NK-92 (cell line): ENCODE data around the gene GFPT2.

ENCODE experiments used
- DNase-seq: peaks from one replicate; lab custom pipeline; 2025; ENCODE audit not compliant: unreplicated experiment; lab: John Stamatoyannopoulos, UW

Gene GFPT2

DNA sequence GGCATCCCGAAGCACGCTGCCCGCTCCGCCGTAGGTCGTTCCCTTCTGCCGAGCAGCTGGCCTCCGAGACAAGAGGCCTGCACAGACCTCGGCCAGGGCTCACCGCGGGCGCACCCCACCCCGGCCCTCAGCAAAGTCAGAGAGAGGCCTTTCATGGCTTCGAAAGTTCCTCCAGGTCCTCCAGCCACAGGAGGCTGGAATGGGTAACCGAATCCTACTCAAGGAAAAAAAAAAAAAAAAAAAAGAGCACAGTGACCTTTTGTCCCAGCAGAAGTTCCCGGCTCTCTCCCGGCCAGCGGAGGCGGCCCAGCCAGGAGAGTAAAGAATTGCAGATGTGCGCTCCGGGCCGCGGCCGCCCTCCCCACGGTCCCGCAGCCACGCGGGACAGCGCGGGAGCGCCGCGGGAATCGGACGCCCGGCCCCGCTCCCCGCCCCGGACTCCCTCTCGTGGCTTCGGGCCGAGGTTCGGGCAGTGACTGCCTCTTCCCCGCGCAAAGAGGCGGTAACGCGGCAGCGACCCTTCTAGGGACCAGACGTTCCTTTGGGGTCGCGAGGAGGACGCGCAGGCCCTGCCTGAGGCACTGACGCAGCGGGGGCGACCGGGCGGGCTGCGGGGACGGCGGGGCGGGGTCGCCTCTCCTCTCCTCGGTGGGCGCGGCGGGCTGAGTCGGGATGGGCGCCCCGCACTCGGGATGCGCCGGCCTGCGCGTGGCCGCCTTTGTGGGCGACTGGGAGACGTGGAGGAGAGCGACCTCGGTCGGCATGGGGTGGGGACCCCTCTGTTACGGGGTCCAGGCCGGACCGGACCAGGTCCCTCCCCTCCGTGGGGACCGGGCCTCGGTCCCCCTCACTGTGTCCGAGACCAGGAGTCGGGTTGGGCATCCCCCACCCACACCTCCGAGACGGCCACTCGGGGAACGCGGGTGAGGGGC is 754 bp downstream of the GFPT2 start:
- DNase-seq = no peak

DNA sequence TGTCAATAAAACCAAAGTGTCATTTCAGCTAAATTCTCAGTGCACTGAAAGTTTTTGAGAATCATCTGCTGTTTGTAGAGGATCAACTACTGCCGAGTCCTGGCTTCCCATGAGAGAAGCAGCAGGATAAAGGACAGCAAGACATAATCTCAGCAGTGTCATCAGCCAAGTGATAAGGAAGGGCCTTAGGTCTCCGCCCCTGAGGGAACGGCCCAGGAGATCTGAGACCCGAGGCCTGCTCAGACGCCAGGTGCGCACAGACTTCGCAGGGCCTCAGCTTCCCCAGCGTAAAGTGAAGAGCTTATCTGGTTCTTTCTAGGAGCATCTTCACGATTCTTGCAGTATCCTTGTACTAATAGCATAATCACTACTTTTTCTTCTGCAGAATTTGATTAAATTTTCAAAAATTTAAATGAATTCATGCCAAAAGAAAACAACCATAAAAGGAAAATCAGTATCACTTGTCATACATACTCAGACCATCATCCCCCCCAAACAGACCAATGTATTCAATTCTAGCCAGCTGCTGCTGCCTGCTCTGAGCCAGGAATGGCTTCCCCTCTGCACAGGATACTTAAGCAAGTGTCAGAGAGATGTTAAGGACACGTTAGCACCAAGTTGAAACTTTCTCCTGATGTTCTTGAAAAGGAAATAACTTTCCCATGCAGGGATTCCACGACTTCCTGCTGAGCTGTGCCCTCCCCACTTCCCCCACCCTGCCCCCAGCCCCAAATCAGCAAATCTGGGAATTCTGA is 2.2 kb downstream of the GFPT2 start:
- DNase-seq = no peak

DNA sequence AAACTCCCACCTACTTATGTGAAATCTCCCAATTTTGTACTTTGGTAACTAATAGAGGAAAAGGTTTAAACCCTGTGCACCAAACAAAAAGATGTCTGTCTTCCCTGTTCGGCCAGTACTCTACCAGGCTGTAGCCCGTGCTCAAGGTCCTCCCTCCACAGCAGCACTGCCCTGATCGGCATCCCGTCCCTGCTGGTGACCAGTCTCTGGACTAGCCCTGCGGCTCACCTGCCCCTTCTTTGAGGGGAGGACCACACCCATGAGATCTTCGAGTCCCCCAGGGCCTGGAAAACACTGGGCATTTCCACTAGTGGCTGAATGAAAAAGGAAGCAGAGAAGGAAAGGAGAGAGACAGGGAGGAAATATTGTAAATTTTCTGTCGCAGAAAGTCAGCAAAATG is 2.8 kb downstream of the GFPT2 start:
- no peak for DNase-seq

DNA sequence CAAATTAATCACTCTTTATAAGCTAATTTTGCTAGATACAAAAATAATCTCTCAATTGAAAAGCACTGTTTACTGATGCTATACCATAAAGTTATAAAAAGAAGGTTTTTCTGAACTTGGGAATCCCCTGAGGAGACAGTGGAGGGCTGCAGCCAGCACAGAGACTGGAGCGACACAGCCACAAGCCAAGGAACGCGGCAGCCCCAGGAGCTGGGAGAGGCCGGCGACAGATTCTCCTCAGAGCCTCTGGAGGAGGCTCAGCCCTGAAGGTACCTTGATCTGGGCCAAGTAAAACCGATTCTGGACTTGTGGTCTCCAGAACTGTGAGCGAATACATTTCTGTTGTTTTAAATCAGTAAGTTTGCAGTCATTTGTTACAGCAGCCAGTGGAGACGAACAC is 3.7 kb downstream of the GFPT2 start:
- no peak for DNase-seq

DNA sequence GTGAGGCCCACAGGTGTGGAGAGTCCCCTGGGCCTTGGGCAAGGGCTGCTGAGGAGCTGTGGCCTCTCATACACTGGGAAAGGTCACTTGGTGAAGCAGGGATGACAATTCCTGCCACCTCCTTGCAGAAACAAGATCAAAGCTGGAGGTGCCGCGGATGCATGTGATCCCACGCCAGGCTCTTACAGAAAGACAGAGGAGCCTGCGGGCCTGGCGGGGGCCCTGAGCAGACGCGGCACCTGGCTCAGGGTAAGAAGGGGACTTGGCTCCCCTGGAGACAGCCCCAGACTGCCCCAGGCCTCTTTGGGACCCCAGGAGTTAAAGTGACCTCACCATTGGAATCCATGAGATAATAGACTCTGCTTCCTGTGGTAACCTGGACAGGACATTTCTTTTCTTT is 4.8 kb downstream of the GFPT2 start:
- DNase-seq = no peak

DNA sequence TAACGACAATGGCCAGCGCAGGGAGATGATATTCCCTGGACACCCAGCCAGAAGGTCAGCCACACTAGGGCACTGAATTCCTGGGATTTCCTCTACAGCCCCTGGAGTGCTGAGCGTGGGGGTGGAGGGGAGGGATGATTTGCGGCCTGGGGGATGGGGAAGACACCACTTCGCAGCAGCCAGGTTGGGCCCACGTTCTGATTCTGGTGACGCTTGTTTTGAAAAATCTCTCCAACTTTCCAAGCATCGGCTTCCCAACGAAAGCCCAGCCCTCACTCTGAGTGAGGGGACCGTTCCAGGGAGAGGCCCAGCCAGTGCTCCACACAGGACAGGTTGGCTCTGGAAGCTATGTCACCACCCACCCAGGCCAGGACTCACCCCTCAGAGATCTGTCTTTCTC is 5.4 kb downstream of the GFPT2 start:
- no peak for DNase-seq

DNA sequence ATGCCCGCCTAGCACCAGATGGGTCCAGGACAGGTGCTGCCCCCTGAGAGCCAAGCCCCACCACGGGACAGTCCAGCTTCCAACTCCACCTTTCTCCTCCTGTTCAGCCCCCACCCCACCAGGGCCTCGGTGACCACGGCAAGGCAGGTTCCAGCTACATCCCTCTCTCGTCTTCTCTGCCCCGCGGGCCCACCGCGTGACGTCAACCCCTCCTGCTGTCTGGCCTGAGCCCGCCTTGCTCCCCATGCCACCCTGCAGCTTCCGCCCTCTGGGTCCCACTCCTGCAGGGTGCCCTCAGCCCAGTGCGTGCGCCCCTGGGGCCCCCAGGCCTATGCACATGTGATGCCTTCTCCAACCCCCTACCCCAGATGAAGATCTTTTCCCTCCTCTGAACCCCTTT is 6.8 kb downstream of the GFPT2 start:
- no peak for DNase-seq

DNA sequence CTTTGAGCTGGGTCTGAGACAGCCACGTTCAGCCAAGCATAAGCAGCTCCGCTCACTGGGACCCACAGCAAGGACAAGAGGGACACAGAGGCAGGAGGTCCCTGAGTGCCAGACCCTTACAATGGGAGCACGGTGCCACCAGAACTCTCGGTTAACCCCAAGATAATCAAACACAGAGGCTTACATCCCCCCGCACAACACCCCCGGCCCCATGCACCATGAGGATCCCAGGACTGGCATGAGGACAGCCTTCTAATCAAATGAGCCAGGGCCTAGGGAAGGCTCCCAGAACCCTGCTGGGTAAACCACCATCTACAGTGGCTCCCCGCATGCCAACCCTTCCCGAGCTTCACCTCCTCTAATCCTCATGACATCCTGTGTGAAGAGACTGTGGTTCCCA is 7.4 kb downstream of the GFPT2 start:
- DNase-seq = no peak

DNA sequence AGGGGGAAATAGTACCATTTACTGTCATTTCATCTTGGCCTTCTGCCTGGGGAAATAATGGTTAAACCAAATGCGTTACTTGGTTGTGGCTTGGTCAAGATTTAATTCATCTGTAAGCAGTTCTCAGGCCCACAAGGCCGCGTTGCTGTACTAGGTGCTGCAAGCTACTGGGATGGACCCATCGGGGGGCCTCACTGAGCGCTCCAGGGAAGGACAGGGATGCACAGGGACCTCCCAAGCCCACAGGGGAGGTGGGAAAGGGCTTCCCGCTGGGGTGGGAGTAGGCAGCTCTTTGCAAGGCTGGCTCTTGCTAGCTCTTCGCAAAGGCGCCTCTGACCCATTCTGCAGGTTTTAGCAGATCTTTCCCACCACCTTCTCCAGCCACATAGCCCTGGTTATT is 8.0 kb downstream of the GFPT2 start:
- no peak for DNase-seq

DNA sequence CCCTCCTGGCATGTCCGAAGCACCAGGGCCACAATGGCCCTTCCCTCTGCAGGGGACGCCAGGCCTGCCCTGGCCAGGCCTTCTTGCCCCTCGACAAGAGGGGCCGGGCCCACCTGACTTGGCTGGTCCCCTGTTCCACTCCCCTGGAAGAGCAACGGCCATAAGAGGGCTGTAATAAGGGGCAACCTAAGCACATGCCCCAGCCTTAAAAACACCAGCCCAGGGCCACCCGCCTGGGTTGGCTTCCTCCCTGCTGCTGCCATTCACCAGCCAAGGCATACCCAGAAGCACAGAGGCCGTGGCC is 8.5 kb downstream of the GFPT2 start:
- no peak for DNase-seq

DNA sequence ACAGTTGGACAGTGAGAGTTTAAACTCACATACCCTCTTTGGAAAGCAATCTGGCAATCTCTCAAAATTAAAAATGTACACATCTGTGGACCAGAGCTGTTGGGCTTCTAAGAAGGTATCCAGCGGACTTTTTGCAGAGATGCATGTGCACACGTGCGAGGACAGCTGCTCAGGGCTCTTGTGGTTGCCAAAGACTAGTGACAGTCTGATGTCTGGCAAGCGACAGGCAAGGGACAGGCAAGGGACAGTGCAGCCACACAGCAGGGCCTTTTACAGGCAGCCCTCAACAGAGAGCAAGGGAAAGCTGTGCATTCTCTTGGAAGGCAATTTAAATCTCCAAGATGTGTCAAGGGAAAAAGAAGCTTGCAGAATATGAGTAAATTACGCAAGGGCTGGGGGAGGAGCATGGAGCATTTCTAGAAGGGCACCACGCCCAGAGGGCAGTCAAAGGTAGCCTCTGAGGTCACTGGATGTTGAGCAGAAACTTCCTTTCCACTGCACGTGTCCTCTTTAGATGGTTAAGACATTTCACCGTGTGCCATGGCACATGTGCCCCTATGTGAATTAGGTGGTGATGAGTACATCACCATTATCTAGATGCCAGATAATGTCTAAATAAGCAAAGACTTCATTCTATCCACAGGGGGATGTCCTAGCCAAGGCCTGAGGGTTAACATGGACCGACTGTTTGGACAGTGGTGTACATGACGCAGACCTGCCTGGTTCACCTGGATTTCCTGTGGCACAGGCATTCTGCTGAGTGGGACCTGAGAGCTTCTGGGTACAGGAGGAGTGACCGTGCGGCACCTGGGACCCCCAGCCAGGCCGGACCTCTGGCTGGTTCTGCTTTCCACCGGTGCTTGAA is 9.1 kb downstream of the GFPT2 start:
- no peak for DNase-seq

DNA sequence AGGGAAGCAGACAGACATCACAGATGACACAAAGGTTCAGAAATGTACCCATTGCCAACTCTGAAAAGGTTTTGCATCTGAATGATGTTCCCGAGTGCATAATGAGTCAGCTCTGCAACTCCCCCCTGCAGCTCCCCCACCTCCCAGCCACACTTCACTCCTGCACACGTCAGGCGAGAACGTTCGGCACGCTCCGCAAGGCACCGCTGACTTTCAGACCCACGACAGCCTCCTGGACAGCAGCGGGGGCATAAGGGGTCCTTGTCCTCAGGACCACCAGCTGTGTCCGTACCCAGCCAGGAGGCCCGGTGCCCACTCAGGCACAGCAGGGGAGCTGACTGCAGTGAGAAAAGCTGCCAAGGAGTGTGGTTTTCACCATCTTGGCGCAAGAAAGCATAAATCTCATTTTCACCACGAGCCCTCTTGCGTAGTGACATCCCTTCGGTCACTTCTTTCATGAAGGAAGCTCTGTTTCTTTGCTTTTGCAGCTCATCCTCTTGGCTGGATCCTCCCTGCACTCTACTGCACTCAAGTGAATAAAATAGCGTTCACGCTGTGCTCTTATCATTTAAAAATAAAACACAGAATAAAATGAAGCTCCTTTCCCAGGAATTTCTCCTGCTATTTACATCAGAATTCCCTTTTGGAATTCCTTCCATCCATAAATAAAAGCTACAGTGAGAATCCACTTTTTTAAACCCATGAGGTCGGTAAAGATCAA is 9.9 kb downstream of the GFPT2 start:
- no peak for DNase-seq

DNA sequence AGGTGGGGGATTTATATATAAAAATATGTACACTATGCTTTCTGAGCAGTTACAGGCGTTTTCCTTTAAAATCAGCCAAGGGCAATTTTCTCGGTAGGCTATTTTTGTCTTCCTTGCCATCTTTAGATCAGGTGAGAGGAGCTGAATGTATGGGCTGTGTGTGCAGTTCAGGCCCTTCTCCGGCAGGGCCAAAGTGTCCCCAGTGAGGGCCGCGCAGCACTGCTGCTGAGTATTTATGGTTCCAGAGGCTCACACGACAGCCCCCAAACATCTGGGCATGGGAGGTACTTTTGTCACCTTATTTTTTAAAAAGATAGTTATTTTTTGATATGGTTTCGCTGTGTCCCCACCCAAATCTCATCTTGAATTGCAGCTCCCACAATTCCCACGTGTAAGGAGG is 11.5 kb downstream of the GFPT2 start:
- DNase-seq = no peak

DNA sequence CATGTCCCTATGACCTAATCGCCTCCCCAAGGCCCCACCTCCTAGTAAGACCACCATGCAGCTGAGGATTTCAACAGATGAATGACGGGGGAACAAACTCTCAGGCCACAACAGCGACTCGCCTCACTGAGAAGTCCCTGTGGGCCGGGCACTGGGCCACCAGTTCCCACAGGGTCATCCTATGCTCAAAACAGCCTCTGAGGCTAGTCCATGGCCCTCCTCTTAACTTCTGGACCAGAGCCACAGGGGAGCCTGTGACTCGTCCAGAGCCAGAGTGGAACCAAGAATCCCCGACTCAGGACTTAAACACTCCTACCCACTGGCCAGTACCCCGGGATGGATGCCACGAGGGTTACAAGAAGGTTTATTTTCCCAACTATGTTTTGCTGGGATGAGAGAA is 12.3 kb downstream of the GFPT2 start:
- no peak for DNase-seq

DNA sequence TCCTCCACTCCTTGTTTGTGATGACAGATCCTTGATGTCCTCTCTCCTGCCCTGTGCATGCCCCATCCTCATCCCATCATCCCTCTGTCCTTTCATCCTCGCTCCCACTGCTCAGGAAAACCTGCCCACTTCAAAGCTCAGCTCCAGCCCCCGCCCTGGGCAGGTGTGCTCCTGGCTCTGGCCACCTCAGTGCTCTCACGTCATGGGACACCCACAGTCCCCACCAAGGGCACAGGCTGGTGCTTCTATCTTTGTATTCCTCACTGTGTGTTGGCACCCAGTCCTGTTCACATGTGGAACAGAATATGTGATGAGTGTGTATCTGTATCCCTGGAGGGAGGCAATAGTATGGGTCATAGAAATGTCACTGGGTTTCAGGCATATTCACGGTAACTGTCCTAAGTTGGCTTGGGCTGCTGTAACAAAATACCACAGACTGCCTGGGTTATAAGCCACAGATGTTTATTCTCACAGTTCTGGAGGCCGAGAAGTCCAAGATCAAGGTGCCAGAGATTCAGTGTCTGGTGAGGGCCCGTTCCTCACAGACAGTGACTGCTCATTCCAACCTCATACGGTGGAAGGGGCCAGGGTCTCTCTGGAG is 13.5 kb downstream of the GFPT2 start:
- DNase-seq = no peak

DNA sequence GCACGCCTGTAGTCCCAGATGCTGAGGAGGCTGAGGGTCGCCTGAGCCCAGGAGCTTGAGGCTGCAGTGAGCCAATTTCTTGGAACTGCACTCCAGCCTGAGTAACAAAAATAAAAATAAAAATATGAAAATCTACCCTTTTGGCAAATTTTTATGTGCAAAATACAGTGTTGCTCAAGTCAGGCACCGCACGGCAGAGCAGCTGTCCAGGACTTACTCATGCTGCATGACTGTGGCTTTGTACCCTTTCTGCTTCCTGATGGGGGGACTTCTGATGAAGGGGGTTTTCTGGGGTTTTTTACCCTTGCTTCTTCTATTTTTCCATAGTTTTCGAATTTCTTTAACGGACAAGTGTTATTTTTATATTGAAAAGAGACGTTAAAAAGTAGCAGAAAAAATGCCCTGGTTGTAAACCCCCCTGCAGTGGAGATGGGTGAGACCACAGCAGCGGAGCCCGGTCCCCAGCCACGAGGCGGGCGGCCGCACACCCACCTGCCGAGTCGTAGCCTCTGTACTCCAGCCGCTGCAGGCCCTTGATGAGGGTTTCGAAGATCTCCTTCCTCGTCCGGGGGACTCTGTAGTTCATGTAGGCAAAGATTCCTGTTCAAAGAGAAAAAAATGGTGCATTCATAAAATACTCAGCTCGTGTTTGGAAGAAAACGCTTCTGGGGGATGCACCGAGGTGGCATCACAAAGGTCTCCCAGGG is 15.0 kb downstream of the GFPT2 start:
- DNase-seq = no peak

DNA sequence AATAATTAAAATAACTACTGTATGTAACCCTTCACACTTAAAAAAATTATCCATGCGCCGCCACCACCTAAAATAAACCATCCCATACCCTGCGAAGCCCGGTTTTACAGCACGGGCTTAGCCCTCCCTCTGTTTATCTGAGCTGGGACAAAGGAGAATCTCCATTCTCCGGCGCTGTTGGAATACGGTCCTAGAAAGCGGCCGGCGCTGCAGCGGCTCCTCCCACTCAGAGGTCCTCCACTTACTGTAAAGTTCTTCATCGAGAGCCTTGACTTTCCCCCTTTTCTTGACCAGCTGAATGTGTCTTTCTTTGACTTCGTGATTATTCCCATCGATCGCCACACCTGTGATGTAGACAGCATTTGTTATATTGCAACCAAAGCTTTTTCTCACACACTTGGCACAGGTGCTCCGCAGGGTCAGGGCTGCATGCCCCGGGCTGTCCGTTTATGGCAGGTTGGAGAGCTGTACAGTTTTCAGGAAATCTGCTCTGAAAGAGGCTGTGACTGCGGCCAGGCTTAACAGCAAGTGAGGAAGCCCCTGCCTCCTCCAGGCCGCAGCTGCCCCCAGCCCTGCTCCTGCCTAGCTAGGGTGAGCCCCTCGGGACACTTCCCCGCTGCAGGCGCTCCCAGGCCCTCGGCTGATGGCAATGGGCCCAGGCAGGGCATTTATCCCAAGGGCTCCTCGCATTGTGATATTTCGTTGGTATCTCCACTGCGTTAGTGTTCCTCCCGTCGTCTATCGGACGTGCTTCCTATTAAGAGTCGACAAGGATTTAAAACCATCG is 16.7 kb downstream of the GFPT2 start:
- DNase-seq = no peak

DNA sequence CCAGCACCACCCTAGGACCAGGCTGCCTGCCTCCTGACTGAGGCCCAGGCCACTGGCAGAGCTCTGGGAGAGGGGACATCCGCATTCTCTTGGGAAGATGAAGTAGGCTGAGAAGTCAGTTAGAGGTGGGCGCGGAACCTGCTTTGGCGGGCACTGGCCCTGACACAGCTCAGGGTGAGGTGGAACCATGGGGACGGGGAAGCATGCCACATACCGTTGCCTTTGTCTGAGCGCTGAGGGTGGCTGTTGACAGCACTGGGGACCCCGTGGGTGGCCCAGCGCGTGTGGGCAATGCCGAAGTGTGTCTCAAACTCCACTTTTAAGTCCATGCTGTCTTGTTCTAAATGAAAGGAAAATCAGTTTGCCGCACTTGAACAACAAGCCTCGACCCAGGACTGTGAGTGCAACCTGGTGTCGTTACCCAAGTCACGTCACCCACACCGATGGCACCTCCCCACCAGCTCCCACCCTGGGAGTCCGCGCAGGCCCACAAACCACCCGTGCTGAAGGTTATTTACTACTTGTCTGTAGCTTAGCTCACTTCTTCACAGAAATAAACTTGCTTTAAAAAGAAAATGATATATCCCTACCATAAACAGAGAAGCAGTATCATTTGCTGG is 17.4 kb downstream of the GFPT2 start:
- no peak for DNase-seq
